ENCODE results near the gene PCDHB10. TPM values are rescaled to one million over a fixed set of nuclear protein-coding genes. Genes with fewer than 3 reads are reported as not detected.
"Not testable (repeated sequence)": the region's sequence is repeated elsewhere in the genome, so short reads cannot be mapped to it uniquely, and the experiment has no call there.

Gene PCDHB10
- total RNA-seq, result 0.33 and 0.46 TPM in 2 replicates

DNA sequence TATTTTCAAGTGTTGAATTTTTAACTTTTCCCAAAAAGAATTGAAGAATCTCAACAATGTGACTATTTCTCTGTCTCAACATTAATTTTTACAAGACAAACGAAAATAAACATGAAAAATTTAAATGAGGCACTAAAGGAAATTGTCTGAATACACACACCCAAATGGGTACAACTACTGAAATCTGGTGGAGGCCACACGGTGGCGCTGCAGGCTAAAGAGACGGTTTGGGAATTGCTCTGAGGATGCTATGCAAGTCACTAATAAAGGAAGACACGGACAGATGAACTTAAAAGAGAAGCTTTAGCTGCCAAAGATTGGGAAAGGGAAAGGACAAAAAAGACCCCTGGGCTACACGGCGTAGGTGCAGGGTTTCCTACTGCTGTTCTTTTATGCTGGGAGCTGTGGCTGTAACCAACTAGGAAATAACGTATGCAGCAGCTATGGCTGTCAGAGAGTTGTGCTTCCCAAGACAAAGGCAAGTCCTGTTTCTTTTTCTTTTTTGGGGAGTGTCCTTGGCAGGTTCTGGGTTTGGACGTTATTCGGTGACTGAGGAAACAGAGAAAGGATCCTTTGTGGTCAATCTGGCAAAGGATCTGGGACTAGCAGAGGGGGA lies at the start of gene PCDHB10:
Gene PCDHB10, plus strand, starts transcription at position 244 of the 616 bp plus-strand sequence. Its CDS starts 200 bp downstream, at position 444.
- no peak for DNase-seq (ENCODE audit: low read depth, low spot score)

DNA sequence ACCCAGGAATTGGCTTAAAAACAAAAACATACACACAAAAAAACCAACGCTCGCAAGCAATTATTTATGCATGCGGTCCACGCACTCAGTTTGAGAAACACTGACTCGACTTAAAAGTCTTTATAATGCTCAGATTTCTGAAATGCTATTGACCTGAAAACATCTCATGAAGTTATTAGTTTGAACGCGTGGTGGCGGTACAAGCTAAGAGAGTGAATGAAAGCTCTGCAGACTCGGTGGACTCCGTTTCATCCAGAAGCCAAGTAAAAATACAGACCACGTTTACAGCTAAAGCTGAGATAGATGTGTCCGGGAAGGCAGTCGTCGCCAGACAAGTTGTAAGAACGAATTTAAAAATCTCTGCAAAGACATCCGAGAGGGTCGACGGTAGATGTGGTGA lies 42.3 kb upstream of the PCDHB10 start, which contains the start of gene PCDHB6:
Gene PCDHB6, plus strand, starts transcription at position 246 of the 400 bp plus-strand sequence. CDS start 201 bp downstream, outside the sequence.
- no peak for DNase-seq (ENCODE audit: low read depth, low spot score)

DNA sequence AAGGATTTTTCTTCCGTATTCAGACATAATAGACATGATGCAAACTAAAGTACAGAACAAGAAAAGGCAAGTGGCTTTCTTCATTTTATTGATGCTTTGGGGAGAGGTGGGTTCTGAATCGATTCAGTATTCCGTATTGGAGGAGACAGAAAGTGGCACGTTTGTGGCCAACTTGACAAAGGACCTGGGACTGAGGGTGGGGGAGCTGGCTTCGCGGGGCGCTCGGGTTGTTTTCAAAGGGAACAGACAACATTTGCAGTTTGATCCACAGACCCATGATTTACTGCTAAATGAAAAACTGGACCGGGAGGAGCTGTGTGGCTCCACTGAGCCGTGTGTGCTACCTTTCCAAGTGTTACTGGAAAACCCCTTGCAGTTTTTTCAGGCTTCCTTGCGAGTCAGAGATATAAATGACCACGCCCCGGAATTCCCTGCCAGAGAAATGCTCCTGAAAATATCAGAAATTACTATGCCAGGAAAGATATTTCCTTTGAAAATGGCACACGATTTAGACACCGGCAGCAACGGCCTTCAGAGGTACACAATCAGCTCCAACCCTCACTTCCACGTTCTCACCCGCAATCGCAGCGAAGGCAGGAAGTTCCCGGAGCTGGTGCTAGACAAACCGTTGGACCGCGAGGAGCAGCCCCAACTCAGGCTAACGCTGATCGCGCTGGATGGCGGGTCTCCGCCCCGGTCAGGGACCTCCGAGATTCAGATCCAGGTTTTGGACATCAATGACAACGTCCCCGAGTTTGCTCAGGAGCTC lies 41.7 kb upstream of the PCDHB10 start:
- DNase-seq (ENCODE audit: low read depth, low spot score), result no peak

DNA sequence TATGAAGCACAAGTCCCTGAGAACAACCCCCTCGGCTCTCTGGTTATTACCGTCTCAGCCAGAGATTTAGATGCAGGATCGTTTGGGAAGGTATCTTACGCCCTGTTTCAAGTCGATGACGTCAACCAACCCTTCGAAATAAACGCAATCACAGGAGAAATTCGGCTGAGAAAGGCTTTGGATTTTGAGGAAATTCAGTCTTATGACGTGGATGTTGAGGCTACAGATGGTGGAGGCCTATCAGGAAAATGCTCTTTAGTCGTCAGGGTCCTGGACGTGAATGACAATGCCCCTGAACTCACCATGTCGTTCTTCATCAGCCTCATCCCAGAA lies 41.2 kb upstream of the PCDHB10 start:
- DNase-seq (ENCODE audit: low read depth, low spot score), result no peak

DNA sequence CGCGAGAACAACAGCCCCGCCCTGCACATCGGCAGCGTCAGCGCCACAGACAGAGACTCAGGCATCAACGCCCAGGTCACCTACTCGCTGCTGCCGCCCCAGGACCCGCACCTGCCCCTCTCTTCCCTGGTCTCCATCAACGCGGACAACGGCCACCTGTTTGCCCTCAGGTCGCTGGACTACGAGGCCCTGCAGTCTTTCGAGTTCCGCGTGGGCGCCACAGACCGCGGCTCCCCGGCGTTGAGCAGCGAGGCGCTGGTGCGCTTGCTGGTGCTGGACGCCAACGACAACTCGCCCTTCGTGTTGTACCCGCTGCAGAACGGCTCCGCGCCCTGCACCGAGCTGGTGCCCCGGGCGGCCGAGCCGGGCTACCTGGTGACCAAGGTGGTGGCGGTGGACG lies 40.5 kb upstream of the PCDHB10 start:
- DNase-seq (ENCODE audit: low read depth, low spot score), result not testable (repeated sequence)

DNA sequence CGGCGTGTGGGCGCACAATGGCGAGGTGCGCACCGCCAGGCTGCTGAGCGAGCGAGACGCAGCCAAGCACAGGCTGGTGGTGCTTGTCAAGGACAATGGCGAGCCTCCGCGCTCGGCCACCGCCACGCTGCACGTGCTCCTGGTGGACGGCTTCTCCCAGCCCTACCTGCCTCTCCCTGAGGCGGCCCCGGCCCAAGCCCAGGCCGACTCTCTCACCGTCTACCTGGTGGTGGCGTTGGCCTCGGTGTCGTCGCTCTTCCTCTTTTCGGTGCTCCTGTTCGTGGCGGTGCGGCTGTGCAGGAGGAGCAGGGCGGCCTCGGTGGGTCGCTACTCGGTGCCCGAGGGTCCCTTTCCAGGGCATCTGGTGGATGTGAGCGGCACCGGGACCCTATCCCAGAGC lies 40.1 kb upstream of the PCDHB10 start:
- DNase-seq (ENCODE audit: low read depth, low spot score), result not testable (repeated sequence)

DNA sequence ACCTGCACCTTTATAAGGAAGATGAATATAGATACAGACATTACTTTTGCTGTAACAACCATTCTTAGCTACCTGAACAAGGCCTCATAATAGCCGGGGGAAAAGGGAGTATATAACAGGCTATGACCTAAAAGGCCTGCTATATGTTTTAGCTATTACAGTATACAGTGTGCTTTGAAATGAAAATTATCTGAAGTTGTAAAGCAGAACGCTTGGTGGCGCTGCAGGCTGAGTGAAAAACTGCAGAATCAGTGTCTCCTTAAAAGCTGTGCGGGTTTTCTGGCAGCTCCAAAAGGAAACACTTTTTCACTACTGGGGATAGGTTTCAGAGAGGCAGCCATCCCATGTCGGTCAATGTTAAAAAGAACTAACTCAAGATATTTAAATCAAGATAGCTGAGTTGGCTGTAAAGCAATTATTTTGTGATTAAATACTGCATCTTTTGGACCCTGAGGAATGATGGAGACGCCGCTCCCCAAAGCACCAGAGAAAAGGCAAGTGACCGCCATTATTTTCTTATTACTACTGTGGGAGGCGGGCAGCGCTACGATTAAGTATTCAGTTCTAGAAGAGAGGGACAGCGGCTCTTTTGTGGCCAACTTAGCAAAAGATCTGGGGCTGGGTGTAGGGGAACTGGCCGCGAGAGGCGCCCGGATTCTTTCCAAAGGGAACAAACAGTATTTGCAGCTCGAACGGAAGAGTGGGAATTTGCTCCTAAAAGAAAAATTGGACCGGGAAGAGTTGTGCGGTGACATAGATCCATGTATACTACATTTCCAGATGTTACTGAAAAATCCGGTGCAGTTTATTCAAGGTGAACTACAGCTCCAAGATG lies 36.4 kb upstream of the PCDHB10 start:
- DNase-seq (ENCODE audit: low read depth, low spot score), result no peak

DNA sequence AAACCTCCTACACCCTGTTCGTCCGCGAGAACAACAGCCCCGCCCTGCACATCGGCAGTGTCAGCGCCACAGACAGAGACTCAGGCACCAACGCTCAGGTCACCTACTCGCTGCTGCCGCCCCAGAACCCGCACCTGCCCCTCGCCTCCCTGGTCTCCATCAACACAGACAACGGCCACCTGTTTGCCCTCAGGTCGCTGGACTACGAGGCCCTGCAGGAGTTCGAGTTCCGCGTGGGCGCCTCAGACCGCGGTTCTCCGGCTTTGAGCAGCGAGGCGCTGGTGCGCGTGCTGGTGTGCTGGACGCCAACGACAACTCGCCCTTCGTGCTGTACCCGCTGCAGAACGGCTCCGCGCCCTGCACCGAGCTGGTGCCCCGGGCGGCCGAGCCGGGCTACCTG lies 34.8 kb upstream of the PCDHB10 start:
- DNase-seq (ENCODE audit: low read depth, low spot score), result not testable (repeated sequence)

DNA sequence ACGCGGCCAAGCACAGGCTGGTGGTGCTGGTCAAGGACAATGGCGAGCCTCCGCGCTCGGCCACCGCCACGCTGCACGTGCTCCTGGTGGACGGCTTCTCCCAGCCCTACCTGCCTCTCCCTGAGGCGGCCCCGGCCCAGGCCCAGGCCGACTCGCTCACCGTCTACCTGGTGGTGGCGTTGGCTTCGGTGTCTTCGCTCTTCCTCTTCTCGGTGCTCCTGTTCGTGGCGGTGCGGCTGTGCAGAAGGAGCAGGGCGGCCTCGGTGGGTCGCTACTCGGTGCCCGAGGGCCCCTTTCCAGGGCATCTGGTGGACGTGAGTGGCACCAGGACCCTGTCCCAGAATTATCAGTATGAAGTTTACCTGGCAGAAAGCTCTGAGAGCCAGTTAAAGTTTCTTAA lies 34.3 kb upstream of the PCDHB10 start:
- DNase-seq (ENCODE audit: low read depth, low spot score), result not testable (repeated sequence)

DNA sequence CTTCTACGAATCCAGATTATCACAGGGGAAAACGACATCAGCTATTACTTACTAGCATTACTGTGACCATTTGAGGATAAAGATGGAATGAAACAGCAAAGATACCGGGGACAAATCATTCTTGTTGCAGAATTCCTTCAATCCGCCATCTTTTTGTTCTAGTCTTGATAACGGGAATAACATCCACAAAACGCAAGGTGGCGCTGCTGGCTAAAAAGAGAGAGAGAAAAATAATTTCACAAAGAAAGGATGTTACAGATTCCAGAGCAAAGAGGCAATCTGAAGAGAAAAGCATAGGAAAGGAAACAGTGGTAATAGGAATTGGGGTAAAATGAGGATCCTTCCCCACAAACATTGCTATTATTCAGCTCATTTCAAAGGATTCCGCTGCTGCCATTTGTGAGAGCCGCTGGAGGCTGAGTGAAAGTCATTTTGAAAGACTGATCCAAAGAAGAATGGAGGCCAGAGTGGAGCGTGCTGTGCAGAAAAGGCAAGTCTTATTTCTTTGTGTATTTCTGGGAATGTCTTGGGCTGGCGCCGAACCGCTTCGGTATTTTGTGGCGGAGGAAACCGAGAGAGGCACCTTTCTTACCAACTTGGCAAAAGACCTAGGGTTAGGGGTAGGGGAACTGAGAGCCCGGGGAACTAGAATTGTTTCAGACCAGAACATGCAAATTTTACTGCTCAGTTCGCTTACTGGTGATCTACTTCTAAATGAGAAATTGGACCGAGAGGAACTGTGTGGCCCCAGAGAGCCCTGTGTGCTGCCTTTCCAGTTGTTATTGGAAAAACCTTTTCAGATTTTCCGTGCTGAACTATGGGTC lies 19.6 kb upstream of the PCDHB10 start, which contains the start of gene PCDHB7:
Gene PCDHB7, plus strand, starts transcription at position 264 of the 824 bp plus-strand sequence. Its CDS starts 192 bp downstream, at position 456.
- DNase-seq (ENCODE audit: low read depth, low spot score), result no peak

DNA sequence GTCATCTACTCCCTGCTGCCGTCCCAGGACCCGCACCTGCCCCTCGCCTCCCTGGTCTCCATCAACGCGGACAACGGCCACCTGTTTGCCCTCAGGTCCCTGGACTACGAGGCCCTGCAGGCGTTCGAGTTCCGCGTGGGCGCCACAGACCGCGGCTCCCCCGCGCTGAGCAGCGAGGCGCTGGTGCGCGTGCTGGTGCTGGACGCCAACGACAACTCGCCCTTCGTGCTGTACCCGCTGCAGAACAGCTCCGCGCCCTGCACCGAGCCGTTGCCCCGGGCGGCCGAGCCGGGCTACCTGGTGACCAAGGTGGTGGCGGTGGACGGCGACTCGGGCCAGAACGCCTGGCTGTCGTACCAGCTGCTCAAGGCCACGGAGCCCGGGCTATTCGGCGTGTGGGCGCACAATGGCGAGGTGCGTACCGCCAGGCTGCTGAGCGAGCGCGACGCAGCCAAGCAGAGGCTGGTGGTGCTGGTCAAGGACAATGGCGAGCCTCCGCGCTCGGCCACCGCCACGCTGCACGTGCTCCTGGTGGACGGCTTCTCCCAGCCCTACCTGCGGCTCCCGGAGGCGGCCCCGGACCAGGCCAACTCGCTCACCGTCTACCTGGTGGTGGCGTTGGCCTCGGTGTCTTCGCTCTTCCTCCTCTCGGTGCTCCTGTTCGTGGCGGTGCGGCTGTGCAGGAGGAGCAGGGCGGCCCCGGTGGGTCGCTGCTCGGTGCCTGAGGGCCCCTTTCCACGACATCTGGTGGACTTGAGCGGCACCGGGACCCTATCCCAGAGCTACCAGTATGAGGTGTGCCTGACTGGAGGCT lies 17.7 kb upstream of the PCDHB10 start:
- not testable (repeated sequence) for DNase-seq (ENCODE audit: low read depth, low spot score)

DNA sequence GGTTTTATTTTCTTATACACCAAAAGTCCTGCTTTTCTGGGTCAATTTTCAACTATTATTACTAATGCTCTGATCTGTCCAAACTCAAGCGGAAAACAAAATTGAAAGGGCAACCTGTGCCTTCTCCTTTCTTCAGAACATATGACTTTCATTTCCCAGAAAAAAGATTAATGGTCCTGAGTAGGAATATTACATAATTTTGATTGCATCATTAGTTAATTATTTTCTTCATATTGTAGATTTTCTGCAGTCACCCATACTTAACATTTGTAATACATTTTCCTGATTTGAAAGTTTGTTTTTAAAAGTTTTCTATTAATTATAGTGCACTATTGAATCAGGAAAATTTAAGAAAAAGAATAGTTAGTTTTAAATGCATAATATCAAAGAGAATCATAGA lies 16.2 kb upstream of the PCDHB10 start:
- DNase-seq (ENCODE audit: low read depth, low spot score), result no peak

DNA sequence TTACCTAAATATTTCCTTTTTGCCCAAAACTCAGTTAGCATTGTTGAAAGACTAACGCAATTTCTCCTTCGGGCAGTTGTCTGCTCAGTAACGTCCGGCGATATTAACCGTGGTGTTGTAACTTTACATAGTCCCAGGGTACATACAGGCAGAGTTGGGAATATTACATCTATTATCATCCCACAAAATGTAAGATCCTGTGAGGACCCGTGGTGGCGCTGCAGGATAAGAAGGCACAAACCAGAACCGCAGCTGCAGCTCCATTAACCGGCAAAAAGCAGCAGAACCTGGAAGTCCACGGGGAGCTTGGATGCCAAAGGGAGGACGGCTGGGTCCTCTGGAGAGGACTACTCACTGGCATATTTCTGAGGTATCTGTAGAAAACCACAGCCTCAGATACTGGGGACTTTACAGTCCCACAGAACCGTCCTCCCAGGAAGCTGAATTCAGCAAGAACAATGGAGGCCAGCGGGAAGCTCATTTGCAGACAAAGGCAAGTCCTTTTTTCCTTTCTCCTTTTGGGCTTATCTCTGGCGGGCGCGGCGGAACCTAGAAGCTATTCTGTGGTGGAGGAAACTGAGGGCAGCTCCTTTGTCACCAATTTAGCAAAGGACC lies 14.5 kb upstream of the PCDHB10 start, which contains the start of gene PCDHB8:
Gene PCDHB8, plus strand, starts transcription at position 214 of the 615 bp plus-strand sequence. Its CDS starts 245 bp downstream, at position 459.
- DNase-seq (ENCODE audit: low read depth, low spot score), result not testable (repeated sequence)

DNA sequence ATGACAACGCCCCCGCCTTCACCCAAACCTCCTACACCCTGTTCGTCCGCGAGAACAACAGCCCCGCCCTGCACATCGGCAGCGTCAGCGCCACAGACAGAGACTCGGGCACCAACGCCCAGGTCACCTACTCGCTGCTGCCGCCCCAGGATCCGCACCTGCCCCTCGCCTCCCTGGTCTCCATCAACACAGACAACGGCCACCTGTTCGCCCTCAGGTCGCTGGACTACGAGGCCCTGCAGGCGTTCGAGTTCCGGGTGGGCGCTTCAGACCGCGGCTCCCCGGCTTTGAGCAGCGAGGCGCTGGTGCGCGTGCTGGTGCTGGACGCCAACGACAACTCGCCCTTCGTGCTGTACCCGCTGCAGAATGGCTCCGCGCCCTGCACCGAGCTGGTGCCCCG lies 12.8 kb upstream of the PCDHB10 start:
- not testable (repeated sequence) for DNase-seq (ENCODE audit: low read depth, low spot score)

DNA sequence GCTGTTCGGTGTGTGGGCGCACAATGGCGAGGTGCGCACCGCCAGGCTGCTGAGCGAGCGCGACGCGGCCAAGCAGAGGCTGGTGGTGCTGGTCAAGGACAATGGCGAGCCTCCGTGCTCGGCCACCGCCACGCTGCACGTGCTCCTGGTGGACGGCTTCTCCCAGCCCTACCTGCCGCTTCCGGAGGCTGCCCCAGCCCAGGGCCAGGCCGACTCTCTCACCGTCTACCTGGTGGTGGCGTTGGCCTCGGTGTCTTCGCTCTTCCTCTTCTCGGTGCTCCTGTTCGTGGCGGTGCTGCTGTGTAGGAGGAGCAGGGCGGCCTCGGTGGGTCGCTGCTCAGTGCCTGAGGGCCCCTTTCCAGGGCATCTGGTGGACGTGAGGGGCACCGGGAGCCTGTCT lies 12.3 kb upstream of the PCDHB10 start:
- not testable (repeated sequence) for DNase-seq (ENCODE audit: low read depth, low spot score)

DNA sequence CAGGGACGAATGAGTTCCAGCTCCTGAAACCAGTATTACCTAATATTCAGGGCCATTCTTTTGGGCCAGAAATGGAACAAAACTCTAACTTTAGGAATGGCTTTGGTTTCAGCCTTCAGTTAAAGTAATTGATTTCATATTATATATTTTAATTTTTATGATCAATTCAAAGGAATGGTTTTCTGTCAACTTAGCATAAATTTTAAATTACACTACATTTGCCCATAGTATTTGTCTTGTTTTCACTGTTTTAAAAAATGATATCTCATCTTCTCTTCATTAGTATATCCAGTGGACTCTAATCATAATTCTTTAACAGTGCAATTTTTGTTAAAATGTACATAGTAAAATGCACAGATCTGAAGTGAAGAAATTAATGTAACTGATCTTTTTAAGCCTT lies 11.8 kb upstream of the PCDHB10 start:
- DNase-seq (ENCODE audit: low read depth, low spot score), result no peak

DNA sequence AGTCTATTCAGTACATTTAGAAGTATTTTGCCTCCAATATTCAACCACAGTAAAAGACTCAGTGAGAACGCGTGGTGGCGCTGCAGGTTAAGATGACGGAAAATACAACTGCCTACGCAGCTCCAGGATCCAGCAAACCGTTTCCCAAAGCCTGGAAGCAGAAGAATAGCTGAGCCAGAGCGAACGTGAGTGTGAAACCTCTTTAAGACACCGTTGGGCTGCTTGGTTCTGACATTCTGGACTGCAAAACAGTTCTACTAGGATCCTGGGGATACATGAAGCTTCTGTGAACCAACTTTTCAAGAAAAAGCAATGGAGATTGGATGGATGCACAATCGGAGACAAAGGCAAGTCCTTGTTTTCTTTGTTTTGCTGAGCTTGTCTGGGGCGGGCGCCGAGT lies 9.9 kb upstream of the PCDHB10 start, which contains the start of gene PCDHB16:
Gene PCDHB16, plus strand, starts transcription at position 140 of the 400 bp plus-strand sequence. Its CDS starts 173 bp downstream, at position 313.
- no peak for DNase-seq (ENCODE audit: low read depth, low spot score)

DNA sequence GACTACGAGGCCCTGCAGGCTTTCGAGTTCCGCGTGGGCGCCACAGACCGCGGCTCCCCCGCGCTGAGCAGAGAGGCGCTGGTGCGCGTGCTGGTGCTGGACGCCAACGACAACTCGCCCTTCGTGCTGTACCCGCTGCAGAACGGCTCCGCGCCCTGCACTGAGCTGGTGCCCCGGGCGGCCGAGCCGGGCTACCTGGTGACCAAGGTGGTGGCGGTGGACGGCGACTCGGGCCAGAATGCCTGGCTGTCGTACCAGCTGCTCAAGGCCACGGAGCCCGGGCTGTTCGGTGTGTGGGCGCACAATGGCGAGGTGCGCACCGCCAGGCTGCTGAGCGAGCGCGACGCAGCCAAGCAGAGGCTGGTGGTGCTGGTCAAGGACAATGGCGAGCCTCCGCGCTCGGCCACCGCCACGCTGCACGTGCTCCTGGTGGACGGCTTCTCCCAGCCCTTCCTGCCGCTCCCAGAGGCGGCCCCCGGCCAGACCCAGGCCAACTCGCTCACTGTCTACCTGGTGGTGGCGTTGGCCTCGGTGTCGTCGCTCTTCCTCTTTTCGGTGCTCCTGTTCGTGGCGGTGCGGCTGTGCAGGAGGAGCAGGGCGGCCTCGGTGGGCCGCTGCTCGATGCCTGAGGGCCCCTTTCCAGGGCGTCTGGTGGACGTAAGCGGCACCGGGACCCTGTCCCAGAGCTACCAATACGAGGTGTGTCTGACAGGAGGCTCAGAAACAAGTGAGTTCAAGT lies 7.9 kb upstream of the PCDHB10 start:
- DNase-seq (ENCODE audit: low read depth, low spot score), result not testable (repeated sequence)
